Measurements from ENCODE around the gene NRN1. TPM values are rescaled to one million over a fixed set of nuclear protein-coding genes. Genes with fewer than 3 reads are reported as not detected.

The NRN1 gene
- total and polyA plus RNA-seq, 2 donors from 2014 or later, result 6.4 to 8.5 TPM

- TF ChIP-seq CTCF (IDR thresholded peaks at IDR 0.05; ENCODE audit: borderline replicate concordance, extremely low read depth, insufficient read depth), result no peak
- DNase-seq (peak in 2 of 5 donors; percentile 10 to 49), FAIRE-seq (no peak)
- Histone ChIP-seq H3K4me3 (ENCODE audit: low read length in 3 of 3) (no peak overlapping the region), H3K9ac (ENCODE audit: low read length in 3 of 3) (no peak overlapping the region), H3K36me3 (ENCODE audit: control insufficient read depth in 2 of 3, insufficient read depth in 3 of 3, low read length in 3 of 3) (no peaks in the 10 kb centered on the region), H3K4me1 (ENCODE audit: control insufficient read depth in 2 of 3, insufficient read depth in 2 of 3, low read depth in 1 of 3, low read length in 3 of 3) (peaks cover 0 to 11% (median 4%) of the 10 kb centered on the region in 3 donors), H3K27ac (ENCODE audit: low read depth in 2 of 2, low read length in 2 of 2) (no peak overlapping the region), H3K9me3 (ENCODE audit: control insufficient read depth in 2 of 3, insufficient read depth in 1 of 3, low read length in 3 of 3) (no peaks in the 10 kb centered on the region), H3K27me3 (ENCODE audit: control insufficient read depth, insufficient read depth, low read length) (peaks cover 44% of the 10 kb centered on the region)
- intact Hi-C loops (cut with DNase I), result no loop called here
Observed at GRCh38 chr6:5994234-5994998, 12.3 kb downstream of the NRN1 start.

- intact Hi-C loops (cut with DNase I), result no loop called here
- Histone ChIP-seq H3K9ac (ENCODE audit: low read length in 3 of 3) (no peak overlapping the region), H3K27me3 (ENCODE audit: control insufficient read depth, insufficient read depth, low read length) (peaks cover 30% of the 10 kb centered on the region), H3K27ac (ENCODE audit: low read depth in 2 of 2, low read length in 2 of 2) (no peak overlapping the region), H3K4me1 (ENCODE audit: control insufficient read depth in 2 of 3, insufficient read depth in 2 of 3, low read depth in 1 of 3, low read length in 3 of 3) (peaks cover 0 to 11% (median 4%) of the 10 kb centered on the region in 3 donors), H3K4me3 (ENCODE audit: low read length in 3 of 3) (no peak overlapping the region), H3K9me3 (ENCODE audit: control insufficient read depth in 2 of 3, insufficient read depth in 1 of 3, low read length in 3 of 3) (no peaks in the 10 kb centered on the region), H3K36me3 (ENCODE audit: control insufficient read depth in 2 of 3, insufficient read depth in 3 of 3, low read length in 3 of 3) (no peaks in the 10 kb centered on the region)
- no peak for FAIRE-seq
- TF ChIP-seq CTCF (IDR thresholded peaks at IDR 0.05; ENCODE audit: borderline replicate concordance, extremely low read depth, insufficient read depth), result no peak
- peak in 1 of 5 donors; percentile 42 for DNase-seq
Observed at GRCh38 chr6:5992551-5993225, 14.0 kb downstream of the NRN1 start.

- Histone ChIP-seq H3K4me1 (ENCODE audit: control insufficient read depth in 2 of 3, insufficient read depth in 2 of 3, low read depth in 1 of 3, low read length in 3 of 3) (peaks cover 0 to 3% (median 0%) of the 10 kb centered on the region in 3 donors), H3K36me3 (ENCODE audit: control insufficient read depth in 2 of 3, insufficient read depth in 3 of 3, low read length in 3 of 3) (no peaks in the 10 kb centered on the region), H3K27me3 (ENCODE audit: control insufficient read depth, insufficient read depth, low read length) (peaks cover 20% of the 10 kb centered on the region), H3K4me3 (ENCODE audit: low read length in 3 of 3) (no peak overlapping the region), H3K9me3 (ENCODE audit: control insufficient read depth in 2 of 3, insufficient read depth in 1 of 3, low read length in 3 of 3) (no peaks in the 10 kb centered on the region), H3K27ac (ENCODE audit: low read depth in 2 of 2, low read length in 2 of 2) (no peak overlapping the region), H3K9ac (ENCODE audit: low read length in 3 of 3) (no peak overlapping the region)
- intact Hi-C loops (cut with DNase I), result no loop called here
- DNase-seq (no peak), FAIRE-seq (no peak)
- no peak for TF ChIP-seq CTCF (IDR thresholded peaks at IDR 0.05; ENCODE audit: borderline replicate concordance, extremely low read depth, insufficient read depth)
Observed at GRCh38 chr6:5990786-5991185, 15.9 kb downstream of the NRN1 start.

All from kidney (tissue), 14 donors.